SK-N-SH (cell line): ENCODE data around the gene NCKAP5L. TPM values are rescaled to one million over a fixed set of nuclear protein-coding genes. Genes with fewer than 3 reads are reported as not detected.

Source experiments
- CTCF ChIA-PET: fragments of 300-600, 350-600 bp; formaldehyde crosslinking; extraction: SDS; loops from one replicate; lab custom pipeline; 2021; lab: Yijun Ruan, JAX
- POLR2A ChIA-PET: fragments of 350-600 bp; sonication (Branson Sonifier 250); formaldehyde crosslinking; extraction: SDS; loops from one replicate; lab custom pipeline; 2020; ENCODE audit warnings: antibody characterized with exemption, inconsistent platforms; lab: Yijun Ruan, JAX
- DNase-seq: peaks from one replicate; pipeline ENCODE4 v3.0.0; 2012
- H2AFZ ChIP-seq: fragments of 200-600 bp; sonication (generic); 2 replicates; pipeline ENCODE4 v1.8.1; 2016; ENCODE audit warnings: antibody characterized with exemption, mild to moderate bottlenecking, low read depth
- H3F3A ChIP-seq: fragments of 200-600 bp; sonication (generic); replicated peaks from 2 replicates; pipeline ENCODE3; 2016; ENCODE audit warnings: antibody characterized with exemption, mild to moderate bottlenecking; ENCODE audit not compliant: insufficient read depth
- H3K27ac ChIP-seq, 2 experiments: fragments of 200-500 bp in 1 of 2; fragments of 200-600 bp in 1 of 2; sonication (Bioruptor generic) in 1 of 2; sonication (generic), shearing (Covaris generic) in 1 of 2; 2 replicates each; pipeline versions ENCODE4 v1.5.1 to v1.6.1; 2014 to 2016; ENCODE audit warnings: low read depth in 2 of 2, inconsistent platforms in 1 of 2, low read length in 1 of 2, mild to moderate bottlenecking in 1 of 2, mixed read lengths in 1 of 2
- H3K27me3 ChIP-seq: fragments of 200-600 bp; sonication (generic), shearing (Covaris generic); 2 replicates; pipeline ENCODE4 v1.6.1; 2016; ENCODE audit warnings: mixed run types; ENCODE audit not compliant: insufficient read depth
- H3K36me3 ChIP-seq, 2 experiments: fragments of 200-500 bp in 1 of 2; fragments of 200-600 bp in 1 of 2; sonication (Bioruptor generic) in 1 of 2; sonication (generic) in 1 of 2; replicated peaks in 1 of 2; 2 replicates each; pipeline versions ENCODE3 to v1.5.1; 2014 to 2016; ENCODE audit warnings: low read length in 1 of 2, mild to moderate bottlenecking in 1 of 2; ENCODE audit not compliant: insufficient read depth in 2 of 2, control insufficient read depth in 1 of 2
- H3K4me1 ChIP-seq, 2 experiments: fragments of 200-500 bp in 1 of 2; fragments of 200-600 bp in 1 of 2; sonication (Bioruptor generic) in 1 of 2; sonication (generic), shearing (Covaris generic) in 1 of 2; 2 replicates each; pipeline versions ENCODE4 v1.5.1 to v1.6.1; 2014 to 2016; ENCODE audit warnings: low read depth in 1 of 2, low read length in 1 of 2, mixed run types in 1 of 2; ENCODE audit not compliant: insufficient read depth in 2 of 2, control insufficient read depth in 1 of 2
- H3K4me2 ChIP-seq: fragments of 200-600 bp; sonication (generic), shearing (Covaris generic); 2 replicates; pipeline ENCODE4 v1.6.1; 2017; ENCODE audit warnings: mixed run types
- H3K4me3 ChIP-seq, 2 experiments: fragments of 200-500 bp in 1 of 2; fragments of 200-600 bp in 1 of 2; sonication (Bioruptor generic) in 1 of 2; sonication (generic), shearing (Covaris generic) in 1 of 2; 2 replicates each; pipeline versions ENCODE4 v1.5.1 to v1.8.1; 2014 to 2016; ENCODE audit warnings: low read depth in 2 of 2, inconsistent platforms in 1 of 2, low read length in 1 of 2, mild to moderate bottlenecking in 1 of 2, mixed read lengths in 1 of 2, moderate library complexity in 1 of 2
- H3K79me2 ChIP-seq: fragments of 200-600 bp; sonication (generic); 2 replicates; pipeline ENCODE4 v1.8.1; 2017; ENCODE audit warnings: mild to moderate bottlenecking; ENCODE audit not compliant: insufficient read depth
- H3K9ac ChIP-seq: fragments of 200-600 bp; sonication (generic); 2 replicates; pipeline ENCODE4 v1.6.1; 2017; ENCODE audit warnings: mixed run types
- H3K9me2 ChIP-seq: fragments of 200-600 bp; sonication (generic); 2 replicates; pipeline ENCODE4 v1.6.1; 2017; ENCODE audit warnings: mixed run types
- H3K9me3 ChIP-seq: fragments of 200-600 bp; sonication (generic); 2 replicates; pipeline ENCODE4 v1.6.1; 2017; ENCODE audit warnings: mixed run types, mild to moderate bottlenecking, moderate library complexity
- H4K20me1 ChIP-seq: fragments of 200-600 bp; sonication (generic); 2 replicates; pipeline ENCODE4 v1.6.1; 2017; ENCODE audit warnings: mild to moderate bottlenecking, mixed run types; ENCODE audit not compliant: insufficient read depth
- ELF1 ChIP-seq: IDR thresholded peaks from 2 replicates; pipeline ENCODE4 v1.4.0; 2012
- FOSL2 ChIP-seq: IDR thresholded peaks from 2 replicates; pipeline ENCODE4 v1.4.0; 2012; ENCODE audit warnings: low read depth, mild to moderate bottlenecking, moderate library complexity, borderline replicate concordance
- FOXJ3 ChIP-seq: sonication (generic); formaldehyde crosslinking; IDR thresholded peaks from 2 replicates; pipeline ENCODE4 v1.5.1; 2020; ENCODE audit warnings: mild to moderate bottlenecking, missing genetic modification reagents
- FOXM1 ChIP-seq: IDR thresholded peaks from 2 replicates; pipeline ENCODE4 v1.4.0; 2012; ENCODE audit warnings: low read depth, mild to moderate bottlenecking
- JUND ChIP-seq: IDR thresholded peaks from 2 replicates; pipeline ENCODE4 v1.4.0; 2012
- NRF1 ChIP-seq: IDR thresholded peaks from 2 replicates; pipeline ENCODE4 v1.6.1; 2012; ENCODE audit warnings: low read depth, mild to moderate bottlenecking, low read length
- RCOR1 ChIP-seq: fragments of 150-350 bp; IDR thresholded peaks from 2 replicates; pipeline ENCODE4 v1.6.1; 2017; ENCODE audit warnings: antibody characterized with exemption, low read length
- SIN3A ChIP-seq: IDR thresholded peaks from 2 replicates; pipeline ENCODE4 v1.6.1; 2012; ENCODE audit warnings: low read depth, mild to moderate bottlenecking, low read length, moderate library complexity, borderline replicate concordance
- TAF1 ChIP-seq: IDR thresholded peaks from 2 replicates; pipeline ENCODE4 v1.6.1; 2012; ENCODE audit warnings: low read depth, mild to moderate bottlenecking, low read length, moderate library complexity, borderline replicate concordance
- TCF12 ChIP-seq: IDR thresholded peaks from 2 replicates; pipeline ENCODE4 v1.4.0; 2012
- WGBS: methylation state at CpG from one replicate; pipeline ENCODE4 v1.1.6; 2017; ENCODE audit warnings: low lambda C conversion rate; 5-methylcytosine and 5-hydroxymethylcytosine counted together
- polyA plus RNA-seq, 3 experiments: library from polyadenylated mRNA; depleted of rRNA; stranded (reverse); fragments of >200 nt; gene quantifications; 2 replicates each; pipeline ENCODE4 v1.2.3, GENCODE V29; 2012
- TF ChIP-seq, protein P1 (sequence below): fragments of 200-600 bp; sonication (generic); IDR thresholded peaks from 2 replicates; pipeline ENCODE4 v1.6.1; 2017; ENCODE audit warnings: antibody characterized with exemption, mild to moderate bottlenecking, moderate library complexity
- TF ChIP-seq, protein P2 (sequence below): IDR thresholded peaks from 2 replicates; pipeline ENCODE4 v1.4.0; 2012; ENCODE audit warnings: low read depth, borderline replicate concordance
- TF ChIP-seq, protein P3 (sequence below): IDR thresholded peaks from 2 replicates; pipeline ENCODE4 v1.4.0; 2012; ENCODE audit warnings: low read depth
- TF ChIP-seq, protein P4 (sequence below): fragments of 150-350 bp; IDR thresholded peaks from 2 replicates; pipeline ENCODE4 v1.6.1; 2017; ENCODE audit warnings: antibody characterized with exemption, low read length, low read depth, borderline replicate concordance

Gene NCKAP5L
- polyA plus RNA-seq, 1 of the 3 experiments (the other 2 are of a cell fraction), result 8.9 TPM

DNA sequence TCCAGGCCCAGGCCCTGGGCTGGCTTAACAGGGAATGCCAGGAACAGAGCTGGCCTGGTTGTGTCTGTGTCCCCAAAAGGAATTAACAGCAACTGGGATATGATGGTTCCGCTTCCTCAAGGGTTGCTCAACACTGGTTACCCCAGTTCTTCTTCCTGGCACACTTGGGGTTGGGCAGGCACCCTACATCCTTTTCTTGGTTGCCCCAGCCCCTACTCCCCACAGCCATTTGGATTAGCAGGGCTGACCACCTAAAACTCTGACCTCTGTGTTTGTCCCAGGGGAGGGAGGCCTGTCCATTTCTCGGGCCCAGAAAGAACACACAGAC lies 30.8 kb downstream of the NCKAP5L start (continued):
- TF ChIP-seq, protein P1, sequence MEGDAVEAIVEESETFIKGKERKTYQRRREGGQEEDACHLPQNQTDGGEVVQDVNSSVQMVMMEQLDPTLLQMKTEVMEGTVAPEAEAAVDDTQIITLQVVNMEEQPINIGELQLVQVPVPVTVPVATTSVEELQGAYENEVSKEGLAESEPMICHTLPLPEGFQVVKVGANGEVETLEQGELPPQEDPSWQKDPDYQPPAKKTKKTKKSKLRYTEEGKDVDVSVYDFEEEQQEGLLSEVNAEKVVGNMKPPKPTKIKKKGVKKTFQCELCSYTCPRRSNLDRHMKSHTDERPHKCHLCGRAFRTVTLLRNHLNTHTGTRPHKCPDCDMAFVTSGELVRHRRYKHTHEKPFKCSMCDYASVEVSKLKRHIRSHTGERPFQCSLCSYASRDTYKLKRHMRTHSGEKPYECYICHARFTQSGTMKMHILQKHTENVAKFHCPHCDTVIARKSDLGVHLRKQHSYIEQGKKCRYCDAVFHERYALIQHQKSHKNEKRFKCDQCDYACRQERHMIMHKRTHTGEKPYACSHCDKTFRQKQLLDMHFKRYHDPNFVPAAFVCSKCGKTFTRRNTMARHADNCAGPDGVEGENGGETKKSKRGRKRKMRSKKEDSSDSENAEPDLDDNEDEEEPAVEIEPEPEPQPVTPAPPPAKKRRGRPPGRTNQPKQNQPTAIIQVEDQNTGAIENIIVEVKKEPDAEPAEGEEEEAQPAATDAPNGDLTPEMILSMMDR, result no peak
- TF ChIP-seq FOSL2 (no peak), SIN3A (no peak), RCOR1 (no peak), FOXJ3 (no peak), ELF1 (no peak), NRF1 (no peak), FOXM1 (no peak)
- TF ChIP-seq, protein P2, sequence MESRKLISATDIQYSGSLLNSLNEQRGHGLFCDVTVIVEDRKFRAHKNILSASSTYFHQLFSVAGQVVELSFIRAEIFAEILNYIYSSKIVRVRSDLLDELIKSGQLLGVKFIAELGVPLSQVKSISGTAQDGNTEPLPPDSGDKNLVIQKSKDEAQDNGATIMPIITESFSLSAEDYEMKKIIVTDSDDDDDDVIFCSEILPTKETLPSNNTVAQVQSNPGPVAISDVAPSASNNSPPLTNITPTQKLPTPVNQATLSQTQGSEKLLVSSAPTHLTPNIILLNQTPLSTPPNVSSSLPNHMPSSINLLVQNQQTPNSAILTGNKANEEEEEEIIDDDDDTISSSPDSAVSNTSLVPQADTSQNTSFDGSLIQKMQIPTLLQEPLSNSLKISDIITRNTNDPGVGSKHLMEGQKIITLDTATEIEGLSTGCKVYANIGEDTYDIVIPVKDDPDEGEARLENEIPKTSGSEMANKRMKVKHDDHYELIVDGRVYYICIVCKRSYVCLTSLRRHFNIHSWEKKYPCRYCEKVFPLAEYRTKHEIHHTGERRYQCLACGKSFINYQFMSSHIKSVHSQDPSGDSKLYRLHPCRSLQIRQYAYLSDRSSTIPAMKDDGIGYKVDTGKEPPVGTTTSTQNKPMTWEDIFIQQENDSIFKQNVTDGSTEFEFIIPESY, result no peak

DNA sequence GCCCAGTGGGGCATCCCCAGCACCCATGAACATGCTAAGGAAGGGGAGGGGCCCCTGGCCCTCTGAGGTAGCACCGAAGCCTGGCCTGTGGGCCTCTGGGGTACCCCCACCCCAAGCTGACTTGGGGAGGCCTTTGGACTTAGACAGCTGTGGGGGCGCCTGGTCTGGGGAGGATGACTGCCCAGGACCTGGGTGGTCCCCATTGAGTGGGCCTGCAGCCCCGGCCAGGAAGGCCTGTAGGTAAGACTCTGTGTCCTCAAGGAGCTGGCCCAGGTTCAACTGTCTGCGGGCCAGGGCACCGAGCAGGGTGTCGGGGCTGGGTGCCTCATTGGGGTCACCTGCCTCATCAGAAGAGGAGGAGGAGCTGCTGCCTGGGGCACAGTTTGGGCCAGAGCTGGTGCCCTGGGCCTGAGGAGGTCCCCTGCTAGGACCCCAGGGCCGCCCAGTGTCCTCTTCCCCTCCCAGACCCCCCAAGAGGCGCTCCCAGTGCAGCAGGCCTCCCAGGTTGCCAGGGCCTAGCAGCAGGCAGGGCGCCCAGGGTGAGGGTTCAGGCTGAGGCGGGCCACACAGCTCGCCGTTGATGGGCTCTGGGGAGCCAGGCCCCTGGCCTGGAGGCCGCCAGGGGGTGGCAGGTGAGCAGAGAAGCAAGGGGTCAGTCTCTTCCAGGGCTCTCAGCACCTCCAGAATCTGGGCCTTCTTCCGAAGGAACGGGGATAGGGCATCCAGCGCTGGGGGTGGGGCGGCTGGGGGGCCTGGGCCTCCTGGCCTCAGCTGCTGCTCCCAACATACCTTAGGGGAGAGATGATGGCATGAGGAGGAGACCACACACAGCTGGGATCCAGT lies 31.4 kb downstream of the NCKAP5L start:
- POLR2A ChIA-PET, result no interaction called here
- Histone ChIP-seq H3K27me3 (no peaks in the 10 kb centered on the region), H3F3A (no peaks in the 10 kb centered on the region), H3K79me2 (no peaks in the 10 kb centered on the region), H3K4me1 (no peaks in the 10 kb centered on the region), H3K4me3 (no peak overlapping the region)
- no peak for DNase-seq
- WGBS, result 95% methylated on average over 9 of the region's 17 CpGs
- TF ChIP-seq, protein P3, sequence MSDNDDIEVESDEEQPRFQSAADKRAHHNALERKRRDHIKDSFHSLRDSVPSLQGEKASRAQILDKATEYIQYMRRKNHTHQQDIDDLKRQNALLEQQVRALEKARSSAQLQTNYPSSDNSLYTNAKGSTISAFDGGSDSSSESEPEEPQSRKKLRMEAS, result no peak
- no peak for TF ChIP-seq JUND
- no peak for TF ChIP-seq TCF12
- TF ChIP-seq TAF1, result no peak
- TF ChIP-seq, protein P4, sequence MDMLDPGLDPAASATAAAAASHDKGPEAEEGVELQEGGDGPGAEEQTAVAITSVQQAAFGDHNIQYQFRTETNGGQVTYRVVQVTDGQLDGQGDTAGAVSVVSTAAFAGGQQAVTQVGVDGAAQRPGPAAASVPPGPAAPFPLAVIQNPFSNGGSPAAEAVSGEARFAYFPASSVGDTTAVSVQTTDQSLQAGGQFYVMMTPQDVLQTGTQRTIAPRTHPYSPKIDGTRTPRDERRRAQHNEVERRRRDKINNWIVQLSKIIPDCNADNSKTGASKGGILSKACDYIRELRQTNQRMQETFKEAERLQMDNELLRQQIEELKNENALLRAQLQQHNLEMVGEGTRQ, result no peak
- TF ChIP-seq, all 33 proteins: peak for 0
- Histone ChIP-seq H3K4me2 (no peak overlapping the region), H3K9me2 (no peaks in the 10 kb centered on the region), H4K20me1 (no peaks in the 10 kb centered on the region), H3K36me3 (peaks cover 0 to 63% of the 10 kb centered on the region in 2 experiments), H3K9me3 (no peaks in the 10 kb centered on the region), H2AFZ (no peak overlapping the region), H3K27ac (no peak overlapping the region), H3K9ac (no peak overlapping the region)
- CTCF ChIA-PET, result interaction anchor here (1.0 to 2.2 kb wide), 6 partner anchors 9 to 291 kb away, joined by 3 to 10 read pairs (median 5); no protein-coding TSS in a partner anchor
